LoVo (cell line): ENCODE measurements around the gene TCF20.

ENCODE experiments used
- DNase-seq: peaks from one replicate; pipeline ENCODE4 v3.0.0-alpha.2; 2016; ENCODE audit warnings: low spot score

The TCF20 gene

GRCh38 chr22:42258126-42258525, 12.3 kb downstream of the TCF20 start:
- no peak for DNase-seq

- DNase-seq, result no peak
Observed at GRCh38 chr22:42257386-42257785, 13.1 kb downstream of the TCF20 start.

- no peak for DNase-seq
Observed at GRCh38 chr22:42256930-42257329, 13.5 kb downstream of the TCF20 start.

GRCh38 chr22:42256220-42256619, 14.2 kb downstream of the TCF20 start:
- no peak for DNase-seq

- no peak for DNase-seq
Observed at GRCh38 chr22:42249831-42250230, 20.6 kb downstream of the TCF20 start.

- DNase-seq, result no peak
Observed at GRCh38 chr22:42248995-42249394, 21.5 kb downstream of the TCF20 start.

GRCh38 chr22:42247596-42247995, 22.9 kb downstream of the TCF20 start:
- DNase-seq, result no peak

GRCh38 chr22:42243802-42244060, 26.7 kb downstream of the TCF20 start:
- DNase-seq, result no peak

- DNase-seq, result no peak
Observed at GRCh38 chr22:42236848-42237247, 33.6 kb downstream of the TCF20 start.

- DNase-seq, result no peak
Observed at GRCh38 chr22:42236268-42236667, 34.2 kb downstream of the TCF20 start.

- no peak for DNase-seq
Observed at GRCh38 chr22:42233879-42234278, 36.6 kb downstream of the TCF20 start.

GRCh38 chr22:42231929-42232328, 38.5 kb downstream of the TCF20 start:
- DNase-seq, result no peak

- DNase-seq, result no peak
Observed at GRCh38 chr22:42229455-42230149, 40.9 kb downstream of the TCF20 start.

- DNase-seq, result no peak
Observed at GRCh38 chr22:42228483-42228882, 42.0 kb downstream of the TCF20 start.

- no peak for DNase-seq
Observed at GRCh38 chr22:42227435-42227834, 43.0 kb downstream of the TCF20 start.

GRCh38 chr22:42225841-42226240, 44.6 kb downstream of the TCF20 start:
- no peak for DNase-seq

GRCh38 chr22:42222140-42222539, 48.3 kb downstream of the TCF20 start:
- no peak for DNase-seq
